ENCODE data around the gene HSFX4.
"Not testable (repeated sequence)": the region's sequence is repeated elsewhere in the genome, so short reads cannot be mapped to it uniquely, and the experiment has no call there.

Gene HSFX4

GRCh38 chrX:149909324-149910177 is 19.8 kb upstream of the HSFX4 start:
- no peaks in the 10 kb centered on the region for H3K27me3 ChIP-seq (ENCODE audit: insufficient read depth, low read length)
- no peak overlapping the region for H3K4me2 ChIP-seq (ENCODE audit: low read length)
- H3K79me2 ChIP-seq (ENCODE audit: insufficient read depth, low read length): no peaks in the 10 kb centered on the region
- H3K4me1 ChIP-seq (ENCODE audit: insufficient read depth, low read length, severe bottlenecking): no peaks in the 10 kb centered on the region
- H3K9me2 ChIP-seq (ENCODE audit: low read depth, low read length): no peaks in the 10 kb centered on the region
- H3K4me3 ChIP-seq (ENCODE audit: low read depth, low read length, poor library complexity, severe bottlenecking): no peak overlapping the region
- H3K36me3 ChIP-seq (ENCODE audit: insufficient read depth, low read length): no peaks in the 10 kb centered on the region
- H3K9me3 ChIP-seq (ENCODE audit: low read length): no peaks in the 10 kb centered on the region
- H4K20me1 ChIP-seq (ENCODE audit: insufficient read depth, low read length): no peaks in the 10 kb centered on the region
- H3K9ac ChIP-seq (ENCODE audit: low read length): no peak overlapping the region
- H3F3A ChIP-seq (ENCODE audit: insufficient read depth, low read length): no peaks in the 10 kb centered on the region
- H3K27ac ChIP-seq (ENCODE audit: low read depth, low read length, poor library complexity, severe bottlenecking): no peak overlapping the region
- TF ChIP-seq EZH2 (IDR thresholded peaks at IDR 0.05; ENCODE audit: borderline replicate concordance, low read length) (no peak), CTCF (IDR thresholded peaks at IDR 0.05; ENCODE audit: low read length) (no peak)
- no peak overlapping the region for H2AFZ ChIP-seq (ENCODE audit: low read length)

GRCh38 chrX:149910178-149910695 is 19.1 kb upstream of the HSFX4 start:
- H4K20me1 ChIP-seq (ENCODE audit: insufficient read depth, low read length): no peaks in the 10 kb centered on the region
- TF ChIP-seq CTCF (IDR thresholded peaks at IDR 0.05; ENCODE audit: low read length) (no peak), EZH2 (IDR thresholded peaks at IDR 0.05; ENCODE audit: borderline replicate concordance, low read length) (no peak)
- H2AFZ ChIP-seq (ENCODE audit: low read length): no peak overlapping the region

GRCh38 chrX:149916745-149917392 is 12.5 kb upstream of the HSFX4 start:
- H3K9me2 ChIP-seq (ENCODE audit: low read depth, low read length): no peaks in the 10 kb centered on the region
- no peaks in the 10 kb centered on the region for H3K4me1 ChIP-seq (ENCODE audit: insufficient read depth, low read length, severe bottlenecking)
- no peak overlapping the region for H3K4me2 ChIP-seq (ENCODE audit: low read length)
- H3K27ac ChIP-seq (ENCODE audit: low read depth, low read length, poor library complexity, severe bottlenecking): no peak overlapping the region
- no peak for TF ChIP-seq EZH2 (IDR thresholded peaks at IDR 0.05; ENCODE audit: borderline replicate concordance, low read length)
- no peak overlapping the region for H2AFZ ChIP-seq (ENCODE audit: low read length)
- no peaks in the 10 kb centered on the region for H3K27me3 ChIP-seq (ENCODE audit: insufficient read depth, low read length)
- no peaks in the 10 kb centered on the region for H3K9me3 ChIP-seq (ENCODE audit: low read length)
- H3K79me2 ChIP-seq (ENCODE audit: insufficient read depth, low read length): no peaks in the 10 kb centered on the region
- no peaks in the 10 kb centered on the region for H3K36me3 ChIP-seq (ENCODE audit: insufficient read depth, low read length)
- no peaks in the 10 kb centered on the region for H4K20me1 ChIP-seq (ENCODE audit: insufficient read depth, low read length)
- H3K4me3 ChIP-seq (ENCODE audit: low read depth, low read length, poor library complexity, severe bottlenecking): no peak overlapping the region
- no peak overlapping the region for H3K9ac ChIP-seq (ENCODE audit: low read length)
- H3F3A ChIP-seq (ENCODE audit: insufficient read depth, low read length): no peaks in the 10 kb centered on the region

More at GRCh38 chrX:149910178-149910695, 19.1 kb upstream of the HSFX4 start:
- H3K79me2 ChIP-seq (ENCODE audit: insufficient read depth, low read length): no peaks in the 10 kb centered on the region
- no peak overlapping the region for H3K4me2 ChIP-seq (ENCODE audit: low read length)
- H3K9me3 ChIP-seq (ENCODE audit: low read length): no peaks in the 10 kb centered on the region
- no peak overlapping the region for H3K4me3 ChIP-seq (ENCODE audit: low read depth, low read length, poor library complexity, severe bottlenecking)
- no peaks in the 10 kb centered on the region for H3K36me3 ChIP-seq (ENCODE audit: insufficient read depth, low read length)
- H3K27me3 ChIP-seq (ENCODE audit: insufficient read depth, low read length): no peaks in the 10 kb centered on the region
- H3K27ac ChIP-seq (ENCODE audit: low read depth, low read length, poor library complexity, severe bottlenecking): no peak overlapping the region
- H3K9ac ChIP-seq (ENCODE audit: low read length): no peak overlapping the region
- no peaks in the 10 kb centered on the region for H3F3A ChIP-seq (ENCODE audit: insufficient read depth, low read length)
- H3K4me1 ChIP-seq (ENCODE audit: insufficient read depth, low read length, severe bottlenecking): no peaks in the 10 kb centered on the region
- no peaks in the 10 kb centered on the region for H3K9me2 ChIP-seq (ENCODE audit: low read depth, low read length)

GRCh38 chrX:149923836-149924235 is 5.5 kb upstream of the HSFX4 start:
- not testable (repeated sequence) for H3K4me2 ChIP-seq (ENCODE audit: low read length); H3K27me3 ChIP-seq (ENCODE audit: insufficient read depth, low read length); H4K20me1 ChIP-seq (ENCODE audit: insufficient read depth, low read length); H3K36me3 ChIP-seq (ENCODE audit: insufficient read depth, low read length); H3K9me2 ChIP-seq (ENCODE audit: low read depth, low read length); H3K4me3 ChIP-seq (ENCODE audit: low read depth, low read length, poor library complexity, severe bottlenecking); H3K79me2 ChIP-seq (ENCODE audit: insufficient read depth, low read length); H3F3A ChIP-seq (ENCODE audit: insufficient read depth, low read length); H3K9ac ChIP-seq (ENCODE audit: low read length); H3K4me1 ChIP-seq (ENCODE audit: insufficient read depth, low read length, severe bottlenecking); H3K27ac ChIP-seq (ENCODE audit: low read depth, low read length, poor library complexity, severe bottlenecking); H3K9me3 ChIP-seq (ENCODE audit: low read length); H2AFZ ChIP-seq (ENCODE audit: low read length)

- not testable (repeated sequence) for H4K20me1 ChIP-seq (ENCODE audit: insufficient read depth, low read length); H3K36me3 ChIP-seq (ENCODE audit: insufficient read depth, low read length); H3K4me1 ChIP-seq (ENCODE audit: insufficient read depth, low read length, severe bottlenecking); H3K27me3 ChIP-seq (ENCODE audit: insufficient read depth, low read length); H3K9me2 ChIP-seq (ENCODE audit: low read depth, low read length); H3K27ac ChIP-seq (ENCODE audit: low read depth, low read length, poor library complexity, severe bottlenecking); H3K4me2 ChIP-seq (ENCODE audit: low read length); H3K9ac ChIP-seq (ENCODE audit: low read length); H2AFZ ChIP-seq (ENCODE audit: low read length); H3K79me2 ChIP-seq (ENCODE audit: insufficient read depth, low read length); H3K9me3 ChIP-seq (ENCODE audit: low read length); H3F3A ChIP-seq (ENCODE audit: insufficient read depth, low read length); H3K4me3 ChIP-seq (ENCODE audit: low read depth, low read length, poor library complexity, severe bottlenecking)
Measured at GRCh38 chrX:149924434-149924833, 4.9 kb upstream of the HSFX4 start.

Measured in OCI-LY1 (cell line).